Lower lobe of right lung (tissue), 2 donors: Measurements from ENCODE around the gene TDRD3. TPM values are rescaled to one million over a fixed set of nuclear protein-coding genes. Genes with fewer than 3 reads are reported as not detected.

Source experiments
- ATAC-seq, 2 donors: fragments of 200-7000 bp; cut with Tn5 transposase; one replicate each; pipeline ENCODE4 v1.9.1; 2020 to 2022; ENCODE audit warnings: mild to moderate bottlenecking in 2 of 2, moderate library complexity in 2 of 2
- DNase-seq: peaks from one replicate; pipeline ENCODE4 v3.0.0-alpha.2; 2020
- H3K27ac ChIP-seq: fragments of 200-600 bp; one replicate; pipeline ENCODE4 v1.8.0; 2022
- H3K27me3 ChIP-seq: fragments of 200-600 bp; one replicate; pipeline ENCODE4 v1.8.0; 2022; ENCODE audit warnings: low read depth
- H3K36me3 ChIP-seq: fragments of 200-600 bp; one replicate; pipeline ENCODE4 v1.8.0; 2022; ENCODE audit warnings: mild to moderate bottlenecking
- H3K4me1 ChIP-seq: fragments of 200-600 bp; one replicate; pipeline ENCODE4 v1.8.0; 2022
- H3K4me3 ChIP-seq: fragments of 200-600 bp; one replicate; pipeline ENCODE4 v1.8.0; 2022; ENCODE audit warnings: mild to moderate bottlenecking
- H3K9me3 ChIP-seq: fragments of 200-600 bp; one replicate; pipeline ENCODE4 v1.8.0; 2022
- CTCF ChIP-seq: fragments of 200-600 bp; IDR thresholded peaks from one replicate; pipeline ENCODE4 v1.8.0; 2022; ENCODE audit warnings: antibody characterized with exemption, mild to moderate bottlenecking
- intact Hi-C: fragments of 100-400 bp; cut with DNase I; formaldehyde crosslinking; loops from one replicate; pipeline ENCODE4 v1.11.0; 2022
- total RNA-seq: library from RNA; stranded (reverse); fragmentation: NEBNext Ultra II Directional; extraction: Animal tissue kit (Norgen Biotek cat#: 25700); gene quantifications from one replicate; pipeline ENCODE4 v1.2.1, GENCODE V29; 2021
- donor health status: DM: no; HTN: yes; CAD: no; lungs with severe emphysema.

Gene TDRD3
- total RNA-seq, 1 donor from 2014 or later = 27.0 TPM

- no peak overlapping the region for H3K27ac ChIP-seq
- H3K9me3 ChIP-seq = no peaks in the 10 kb centered on the region
- H3K36me3 ChIP-seq = peaks cover 15% of the 10 kb centered on the region
- H3K4me3 ChIP-seq = no peak overlapping the region
- intact Hi-C loops = no loop called here
- ATAC-seq (no peak), DNase-seq (no peak)
- H3K27me3 ChIP-seq = no peaks in the 10 kb centered on the region
- TF ChIP-seq CTCF = no peak
- no peaks in the 10 kb centered on the region for H3K4me1 ChIP-seq
Measured at GRCh38 chr13:60511637-60512036, 114.6 kb downstream of the TDRD3 start.

GRCh38 chr13:60514891-60515290 lies 117.9 kb downstream of the TDRD3 start:
- TF ChIP-seq CTCF = no peak
- no peak overlapping the region for H3K27ac ChIP-seq
- H3K9me3 ChIP-seq = no peaks in the 10 kb centered on the region
- no peaks in the 10 kb centered on the region for H3K4me1 ChIP-seq
- peaks cover 15% of the 10 kb centered on the region for H3K36me3 ChIP-seq
- no peak overlapping the region for H3K4me3 ChIP-seq
- no peaks in the 10 kb centered on the region for H3K27me3 ChIP-seq
- no peak for ATAC-seq
- intact Hi-C loops = no loop called here
- no peak for DNase-seq

- intact Hi-C loops = no loop called here
Measured at GRCh38 chr13:60519496-60519895, 122.5 kb downstream of the TDRD3 start.

GRCh38 chr13:60520902-60521569 lies 124.0 kb downstream of the TDRD3 start:
- no peaks in the 10 kb centered on the region for H3K9me3 ChIP-seq
- intact Hi-C loops = no loop called here
- H3K27ac ChIP-seq = no peak overlapping the region
- H3K36me3 ChIP-seq = peaks cover 6% of the 10 kb centered on the region
- H3K4me1 ChIP-seq = no peaks in the 10 kb centered on the region
- no peaks in the 10 kb centered on the region for H3K27me3 ChIP-seq
- no peak for TF ChIP-seq CTCF
- DNase-seq (no peak), ATAC-seq (no peak)
- H3K4me3 ChIP-seq = no peak overlapping the region

More at GRCh38 chr13:60519496-60519895, 122.5 kb downstream of the TDRD3 start:
- no peak for ATAC-seq
- TF ChIP-seq CTCF = no peak
- Histone ChIP-seq H3K4me1 (no peaks in the 10 kb centered on the region), H3K9me3 (no peaks in the 10 kb centered on the region), H3K27me3 (no peaks in the 10 kb centered on the region), H3K4me3 (no peak overlapping the region), H3K36me3 (peaks cover 9% of the 10 kb centered on the region), H3K27ac (no peak overlapping the region)
- DNase-seq = no peak

- no peak for DNase-seq
- peaks cover 7% of the 10 kb centered on the region for H3K36me3 ChIP-seq
- intact Hi-C loops = no loop called here
- no peak for TF ChIP-seq CTCF
- no peaks in the 10 kb centered on the region for H3K27me3 ChIP-seq
- no peak overlapping the region for H3K4me3 ChIP-seq
- no peak overlapping the region for H3K27ac ChIP-seq
- no peak for ATAC-seq
- H3K9me3 ChIP-seq = no peaks in the 10 kb centered on the region
- no peaks in the 10 kb centered on the region for H3K4me1 ChIP-seq
Measured at GRCh38 chr13:60538566-60538965, 141.5 kb downstream of the TDRD3 start.
